ENCODE results near the gene PSD2. TPM values are rescaled to one million over a fixed set of nuclear protein-coding genes. Genes with fewer than 3 reads are reported as not detected.

Gene PSD2
- total RNA-seq, 2 experiments from 2014 or later: 0.08 TPM; not detected in 1

- CTCF ChIA-PET: interaction anchor here (0.6 kb wide), 1 partner anchor 1215 kb away, joined by 3 read pairs; no protein-coding TSS in a partner anchor
- no peak for ATAC-seq (ENCODE audit: poor library complexity)
- Histone ChIP-seq H3K36me3 (ENCODE audit: insufficient read depth, low read length) (no peaks in the 10 kb centered on the region), H3K27me3 (ENCODE audit: control insufficient read depth in 1 of 2, insufficient read depth in 2 of 2, low read length in 2 of 2) (peaks cover 43 to 54% of the 10 kb centered on the region in 2 experiments), H3K27ac (ENCODE audit: low read depth in 1 of 2, low read length in 2 of 2) (no peak overlapping the region), H3K4me1 (ENCODE audit: insufficient read depth, low read length) (peaks cover 15% of the 10 kb centered on the region), H3K9me3 (ENCODE audit: control insufficient read depth in 1 of 2, insufficient read depth in 1 of 2, low read length in 2 of 2) (peaks cover 0 to 9% of the 10 kb centered on the region in 2 experiments), H3K4me3 (ENCODE audit: low read length) (no peak overlapping the region)
- POLR2A ChIA-PET: no interaction called here
- Mint-ChIP-seq H3K27me3 (peaks cover 73% of the 10 kb centered on the region), H3K4me3 (peak overlapping the region; percentile 60), H3K4me1 (ENCODE audit: low read depth) (peaks cover 13% of the 10 kb centered on the region), H3K36me3 (ENCODE audit: low read depth) (no peaks in the 10 kb centered on the region), H3K9me3 (no peaks in the 10 kb centered on the region), H3K27ac (no peak overlapping the region)
- intact Hi-C loops (cut with DNase I, micrococcal nuclease): loop anchor here in 1 of 2 experiments (2.0 kb wide), 1 partner anchor 47 kb away; no protein-coding TSS in a partner anchor
- TF ChIP-seq CTCF (IDR thresholded peaks at IDR 0.05): no peak
- DNase-seq: no peak
These were observed 1.4 kb upstream of the PSD2 start for GRCh38 chr5:139794067-139794846.

- H3K4me3 Mint-ChIP-seq: peak overlapping the region; percentile 70
- intact Hi-C loops (cut with DNase I, micrococcal nuclease): no loop called here
- H3K36me3 Mint-ChIP-seq (ENCODE audit: low read depth): no peaks in the 10 kb centered on the region
- ATAC-seq (ENCODE audit: poor library complexity) (no peak), DNase-seq (no peak)
- ChIA-PET CTCF (interaction anchor here (0.9 to 1.0 kb wide), 2 partner anchors 9 kb away, joined by 3 read pairs; no protein-coding TSS in a partner anchor), POLR2A (interaction anchor here (1.0 kb wide), 1 partner anchor 9 kb away, joined by 3 read pairs; no protein-coding TSS in a partner anchor)
- Histone ChIP-seq H3K4me1 (ENCODE audit: insufficient read depth, low read length) (peaks cover 15% of the 10 kb centered on the region), H3K36me3 (ENCODE audit: insufficient read depth, low read length) (no peaks in the 10 kb centered on the region), H3K9me3 (ENCODE audit: control insufficient read depth in 1 of 2, insufficient read depth in 1 of 2, low read length in 2 of 2) (peaks cover 0 to 9% of the 10 kb centered on the region in 2 experiments), H3K27me3 (ENCODE audit: control insufficient read depth in 1 of 2, insufficient read depth in 2 of 2, low read length in 2 of 2) (peaks cover 46 to 61% of the 10 kb centered on the region in 2 experiments), H3K4me3 (ENCODE audit: low read length) (no peak overlapping the region), H3K27ac (ENCODE audit: low read depth in 1 of 2, low read length in 2 of 2) (no peak overlapping the region)
- TF ChIP-seq CTCF (IDR thresholded peaks at IDR 0.05): no peak
- peaks cover 84% of the 10 kb centered on the region for H3K27me3 Mint-ChIP-seq
- H3K27ac Mint-ChIP-seq: no peak overlapping the region
- peaks cover 13% of the 10 kb centered on the region for H3K4me1 Mint-ChIP-seq (ENCODE audit: low read depth)
- H3K9me3 Mint-ChIP-seq: no peaks in the 10 kb centered on the region
These were observed 626 bp downstream of the PSD2 start for GRCh38 chr5:139796061-139796806.

- Histone ChIP-seq H3K27ac (ENCODE audit: low read depth in 1 of 2, low read length in 2 of 2) (no peak overlapping the region), H3K4me1 (ENCODE audit: insufficient read depth, low read length) (peaks cover 15% of the 10 kb centered on the region), H3K36me3 (ENCODE audit: insufficient read depth, low read length) (no peaks in the 10 kb centered on the region), H3K27me3 (ENCODE audit: control insufficient read depth in 1 of 2, insufficient read depth in 2 of 2, low read length in 2 of 2) (peaks cover 50 to 61% of the 10 kb centered on the region in 2 experiments), H3K4me3 (ENCODE audit: low read length) (no peak overlapping the region), H3K9me3 (ENCODE audit: control insufficient read depth in 1 of 2, insufficient read depth in 1 of 2, low read length in 2 of 2) (peaks cover 0 to 9% of the 10 kb centered on the region in 2 experiments)
- no peaks in the 10 kb centered on the region for H3K9me3 Mint-ChIP-seq
- CTCF ChIA-PET: interaction anchor here (0.8 to 1.0 kb wide), 2 partner anchors 10 to 22 kb away, joined by 3 read pairs; no protein-coding TSS in a partner anchor
- no peak overlapping the region for H3K27ac Mint-ChIP-seq
- no peak for TF ChIP-seq CTCF (IDR thresholded peaks at IDR 0.05)
- intact Hi-C loops (cut with DNase I, micrococcal nuclease): no loop called here
- POLR2A ChIA-PET: no interaction called here
- no peak for DNase-seq
- H3K4me3 Mint-ChIP-seq: no peak overlapping the region
- no peak for ATAC-seq (ENCODE audit: poor library complexity)
- peaks cover 13% of the 10 kb centered on the region for H3K4me1 Mint-ChIP-seq (ENCODE audit: low read depth)
- H3K36me3 Mint-ChIP-seq (ENCODE audit: low read depth): no peaks in the 10 kb centered on the region
- peaks cover 88% of the 10 kb centered on the region for H3K27me3 Mint-ChIP-seq
These were observed 1.7 kb downstream of the PSD2 start for GRCh38 chr5:139797335-139797734.
